Lower leg skin (tissue), 4 donors: ENCODE results near the gene UBE2D1. TPM values are rescaled to one million over a fixed set of nuclear protein-coding genes. Genes with fewer than 3 reads are reported as not detected.

Source experiments
- DNase-seq, 2 donors: peaks; one replicate each; pipeline ENCODE4 v3.0.0-alpha.2; 2019; ENCODE audit warnings: low spot score in 2 of 2
- H3K4me3 ChIP-seq: fragments of 200-600 bp; sonication (generic); 2 replicates; pipeline ENCODE4 v1.5.1; 2017; ENCODE audit warnings: mild to moderate bottlenecking, low read depth; ENCODE audit not compliant: poor library complexity, severe bottlenecking
- POLR2A ChIP-seq, 2 donors: fragments of 450-650 bp; IDR thresholded peaks; one replicate each; pipeline ENCODE4 v1.6.1; 2016 to 2017; ENCODE audit warnings: antibody characterized with exemption in 2 of 2, mild to moderate bottlenecking in 1 of 2, moderate library complexity in 1 of 2
- WGBS, 2 donors: methylation state at CpG; one replicate each; pipeline ENCODE4 v1.1.5; 2018; 5-methylcytosine and 5-hydroxymethylcytosine counted together
- intact Hi-C: fragments of 100-400 bp; cut with DNase I; formaldehyde crosslinking; loops from one replicate; pipeline ENCODE4 v1.15.0; 2023; ENCODE audit warnings: low total_unique reads
- total RNA-seq, 4 donors: library from RNA; depleted of rRNA; stranded (reverse); fragments of >200 nt; gene quantifications; one replicate each; pipeline ENCODE4 v1.1.0, GENCODE V29; 2016
- TF ChIP-seq, protein P1 (sequence below), 3 donors: fragments of 450-650 bp; IDR thresholded peaks; one replicate each; pipeline ENCODE4 v1.5.1; 2016; ENCODE audit warnings: antibody characterized with exemption in 3 of 3, mild to moderate bottlenecking in 3 of 3, moderate library complexity in 2 of 3

The UBE2D1 gene
- total RNA-seq, 4 donors from 2014 or later, result 4.7 to 7.7 (median 6.3) TPM

DNA sequence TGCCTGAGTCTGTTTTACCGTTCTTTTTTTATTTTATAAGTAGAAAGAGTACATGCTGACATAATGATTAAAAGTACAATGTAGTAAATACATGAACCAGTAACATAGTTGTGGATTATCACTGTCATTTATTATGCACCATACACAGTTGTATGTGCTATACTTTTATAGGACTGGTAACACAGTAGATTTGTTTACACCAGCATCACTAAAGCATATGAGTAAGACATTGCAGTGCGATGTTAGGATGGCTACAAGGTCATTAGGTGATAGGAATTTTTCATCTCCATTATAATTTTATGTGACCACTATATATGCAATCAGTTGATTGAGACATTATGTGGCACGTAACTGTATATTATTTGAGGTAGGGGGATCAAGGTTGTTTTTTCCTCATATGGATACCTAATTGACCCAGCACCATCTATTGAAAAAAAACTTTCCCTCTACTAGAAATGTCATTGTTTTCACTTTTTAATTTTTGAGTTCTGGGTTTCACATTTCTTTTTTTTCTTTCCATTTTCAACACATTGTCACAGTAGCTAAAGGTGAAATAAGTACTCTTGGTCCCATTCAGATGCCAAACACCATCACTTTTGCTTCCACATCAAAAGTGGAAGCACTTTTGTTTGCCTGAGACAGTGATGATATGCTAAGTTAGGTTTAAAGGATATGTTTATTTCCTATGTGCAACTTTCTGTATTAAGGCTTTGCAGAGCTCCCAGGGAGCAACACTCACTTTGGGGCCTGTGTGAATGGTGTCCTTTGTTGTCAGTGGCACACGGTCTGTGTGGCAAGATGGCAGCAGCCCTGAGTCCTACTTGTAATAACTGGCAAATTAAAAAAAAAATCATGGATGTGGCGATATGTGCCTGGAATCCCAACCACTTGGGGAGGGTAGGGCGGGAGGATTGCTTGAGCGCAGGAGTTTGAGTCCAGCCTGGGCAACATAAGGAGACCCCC is 17.1 kb downstream of the UBE2D1 start:
- DNase-seq, result no peak
- intact Hi-C loops, result no loop called here
- TF ChIP-seq, protein P1, sequence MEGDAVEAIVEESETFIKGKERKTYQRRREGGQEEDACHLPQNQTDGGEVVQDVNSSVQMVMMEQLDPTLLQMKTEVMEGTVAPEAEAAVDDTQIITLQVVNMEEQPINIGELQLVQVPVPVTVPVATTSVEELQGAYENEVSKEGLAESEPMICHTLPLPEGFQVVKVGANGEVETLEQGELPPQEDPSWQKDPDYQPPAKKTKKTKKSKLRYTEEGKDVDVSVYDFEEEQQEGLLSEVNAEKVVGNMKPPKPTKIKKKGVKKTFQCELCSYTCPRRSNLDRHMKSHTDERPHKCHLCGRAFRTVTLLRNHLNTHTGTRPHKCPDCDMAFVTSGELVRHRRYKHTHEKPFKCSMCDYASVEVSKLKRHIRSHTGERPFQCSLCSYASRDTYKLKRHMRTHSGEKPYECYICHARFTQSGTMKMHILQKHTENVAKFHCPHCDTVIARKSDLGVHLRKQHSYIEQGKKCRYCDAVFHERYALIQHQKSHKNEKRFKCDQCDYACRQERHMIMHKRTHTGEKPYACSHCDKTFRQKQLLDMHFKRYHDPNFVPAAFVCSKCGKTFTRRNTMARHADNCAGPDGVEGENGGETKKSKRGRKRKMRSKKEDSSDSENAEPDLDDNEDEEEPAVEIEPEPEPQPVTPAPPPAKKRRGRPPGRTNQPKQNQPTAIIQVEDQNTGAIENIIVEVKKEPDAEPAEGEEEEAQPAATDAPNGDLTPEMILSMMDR (IDR thresholded peaks at IDR 0.05), result no peak
- no peak for TF ChIP-seq POLR2A (IDR thresholded peaks at IDR 0.05)
- 92 to 95% methylated on average over 7 of the region's 7 CpGs for WGBS, 2 donors
- H3K4me3 ChIP-seq, result no peak overlapping the region

DNA sequence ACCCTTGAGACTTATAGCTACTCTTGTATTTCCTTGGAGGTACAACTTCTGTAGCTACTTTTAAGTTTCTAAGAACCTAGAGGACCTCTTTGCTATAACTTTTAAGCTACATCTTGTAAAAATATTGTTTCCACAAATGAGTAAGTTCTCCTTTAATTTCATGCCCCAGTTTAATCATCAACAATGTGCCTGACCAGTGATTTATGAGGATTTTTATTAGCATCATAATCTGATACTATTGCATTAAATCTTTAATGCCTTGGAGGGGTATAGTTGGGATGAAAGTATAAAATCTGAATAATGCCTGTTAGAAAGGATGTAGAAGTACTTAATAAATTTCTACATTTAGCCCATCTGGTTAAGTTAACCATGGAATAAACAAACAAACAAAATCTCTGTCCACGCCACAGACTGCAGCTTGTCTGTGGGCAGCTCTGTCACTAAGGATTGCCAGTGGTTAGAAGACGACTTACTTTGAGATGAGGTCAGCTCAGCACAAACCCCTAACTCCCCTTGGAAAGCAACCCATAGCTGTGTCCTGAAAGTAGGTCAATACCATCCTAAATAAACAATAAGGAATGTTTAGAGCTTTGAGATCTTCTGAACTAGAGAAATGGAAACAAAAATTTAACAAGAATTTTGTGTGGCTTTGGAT is 18.3 kb downstream of the UBE2D1 start:
- DNase-seq, result no peak
- intact Hi-C loops, result no loop called here
- WGBS, 2 donors, result 58 to 64% methylated on average over 2 of the region's 2 CpGs
- TF ChIP-seq POLR2A (IDR thresholded peaks at IDR 0.05), result no peak
- TF ChIP-seq, protein P1 (IDR thresholded peaks at IDR 0.05), result no peak
- no peak overlapping the region for H3K4me3 ChIP-seq

DNA sequence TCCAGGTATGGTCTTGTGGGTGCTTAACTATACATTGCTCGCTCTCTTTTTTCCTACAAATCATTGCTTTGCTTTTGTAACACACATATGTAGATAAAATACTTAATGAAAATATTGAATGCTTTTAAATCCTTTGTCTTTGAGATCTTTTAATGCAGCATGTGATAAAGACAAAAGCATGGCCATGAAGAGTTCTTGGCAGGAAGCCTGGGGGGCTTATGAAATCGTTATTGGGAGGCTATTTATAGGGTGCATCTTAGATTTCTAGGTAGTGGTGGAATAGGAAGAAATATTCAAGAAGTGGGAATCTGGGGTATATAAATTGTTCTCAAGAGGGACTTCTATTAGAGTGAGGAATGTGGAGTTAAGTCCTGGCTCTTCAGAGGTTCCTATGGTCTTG is 21.9 kb downstream of the UBE2D1 start:
- TF ChIP-seq, protein P1 (IDR thresholded peaks at IDR 0.05), result no peak
- no peak for TF ChIP-seq POLR2A (IDR thresholded peaks at IDR 0.05)
- intact Hi-C loops, result no loop called here
- DNase-seq, result no peak
- no peak overlapping the region for H3K4me3 ChIP-seq
- 54 to 57% methylated on average over 2 of the region's 2 CpGs for WGBS, 2 donors

GRCh38 chr10:58358314-58358933 is 23.6 kb downstream of the UBE2D1 start:
- no peak for DNase-seq
- TF ChIP-seq POLR2A (IDR thresholded peaks at IDR 0.05), result no peak
- TF ChIP-seq, protein P1 (IDR thresholded peaks at IDR 0.05), result no peak
- intact Hi-C loops, result no loop called here
- 94% methylated on average over 4 of the region's 4 CpGs for whole genome bisulfite sequencing, 2 donors
- no peak overlapping the region for H3K4me3 ChIP-seq

- H3K4me3 ChIP-seq, result no peak overlapping the region
- no peak for DNase-seq
- intact Hi-C loops, result no loop called here
- TF ChIP-seq, protein P1 (IDR thresholded peaks at IDR 0.05), result no peak
- TF ChIP-seq POLR2A (IDR thresholded peaks at IDR 0.05), result no peak
- WGBS, 2 donors, result 88 to 93% methylated on average over 1 of the region's 1 CpG
Observed at GRCh38 chr10:58358947-58359346, 24.1 kb downstream of the UBE2D1 start.
